Smooth muscle cell (in vitro differentiated cells): ENCODE results near the gene TFDP1. TPM values are rescaled to one million over a fixed set of nuclear protein-coding genes. Genes with fewer than 3 reads are reported as not detected.

ENCODE experiments used
- DNase-seq: peaks from one replicate; lab custom pipeline; 2025; ENCODE audit not compliant: unreplicated experiment; lab: John Stamatoyannopoulos, UW
- H2AFZ ChIP-seq: fragments of 200-600 bp; sonication (generic); 2 replicates; pipeline ENCODE4 v1.6.0; 2016; ENCODE audit warnings: antibody characterized with exemption, low read depth, mild to moderate bottlenecking
- H3F3A ChIP-seq: fragments of 200-600 bp; sonication (generic); 2 replicates; pipeline ENCODE4 v1.6.0; 2017; ENCODE audit warnings: antibody characterized with exemption, low read depth
- H3K27ac ChIP-seq: fragments of 200-600 bp; sonication (generic); 2 replicates; pipeline ENCODE4 v1.5.1; 2016; ENCODE audit warnings: low read depth, mild to moderate bottlenecking
- H3K27me3 ChIP-seq: fragments of 200-600 bp; sonication (generic); 2 replicates; pipeline ENCODE4 v1.6.1; 2016; ENCODE audit warnings: low read depth, mild to moderate bottlenecking
- H3K36me3 ChIP-seq: fragments of 200-600 bp; sonication (generic); 2 replicates; pipeline ENCODE4 v1.5.1; 2016; ENCODE audit warnings: low read depth
- H3K4me1 ChIP-seq: fragments of 200-600 bp; sonication (generic); 2 replicates; pipeline ENCODE4 v1.5.1; 2016; ENCODE audit warnings: low read depth
- H3K4me2 ChIP-seq: fragments of 200-600 bp; sonication (generic); 2 replicates; pipeline ENCODE4 v1.6.0; 2016; ENCODE audit warnings: mild to moderate bottlenecking
- H3K4me3 ChIP-seq: fragments of 200-600 bp; sonication (generic); 2 replicates; pipeline ENCODE4 v1.5.1; 2016; ENCODE audit warnings: mild to moderate bottlenecking
- H3K79me2 ChIP-seq: fragments of 200-600 bp; sonication (generic); 2 replicates; pipeline ENCODE4 v1.6.0; 2016; ENCODE audit warnings: low read depth, mild to moderate bottlenecking
- H3K9ac ChIP-seq: fragments of 200-600 bp; sonication (generic); 2 replicates; pipeline ENCODE4 v1.6.0; 2016; ENCODE audit warnings: low read depth
- H3K9me3 ChIP-seq: fragments of 200-600 bp; sonication (generic); replicated peaks from 2 replicates; pipeline ENCODE4 v1.5.1; 2016; ENCODE audit warnings: low read depth
- H4K20me1 ChIP-seq: fragments of 200-600 bp; sonication (generic); 2 replicates; pipeline ENCODE4 v1.6.0; 2016; ENCODE audit warnings: low read depth
- WGBS: methylation state at CpG from one replicate; pipeline ENCODE4 v1.1.7; 2016; ENCODE audit warnings: low lambda C conversion rate; 5-methylcytosine and 5-hydroxymethylcytosine counted together
- polyA plus RNA-seq: library from polyadenylated mRNA; unstranded; fragments of >200 nt; fragmentation: Nextera tagmentation; extraction: Ambion mirVana; gene quantifications from 2 replicates; pipeline ENCODE4 v1.2.1, GENCODE V29; 2016
- total RNA-seq: library from RNA; depleted of rRNA; stranded (reverse); fragments of >200 nt; gene quantifications from 2 replicates; pipeline ENCODE4 v1.2.3, GENCODE V29; 2014
- TF ChIP-seq, protein P1 (sequence below): fragments of 200-600 bp; sonication (generic); IDR thresholded peaks from 2 replicates; pipeline ENCODE4 v1.5.1; 2017; ENCODE audit warnings: borderline replicate concordance, mild to moderate bottlenecking, antibody characterized with exemption; ENCODE audit not compliant: insufficient read depth, poor library complexity, severe bottlenecking

Gene TFDP1
- total and polyA plus RNA-seq, 2 experiments from 2014 or later, result 52.8 to 53.6 TPM

DNA sequence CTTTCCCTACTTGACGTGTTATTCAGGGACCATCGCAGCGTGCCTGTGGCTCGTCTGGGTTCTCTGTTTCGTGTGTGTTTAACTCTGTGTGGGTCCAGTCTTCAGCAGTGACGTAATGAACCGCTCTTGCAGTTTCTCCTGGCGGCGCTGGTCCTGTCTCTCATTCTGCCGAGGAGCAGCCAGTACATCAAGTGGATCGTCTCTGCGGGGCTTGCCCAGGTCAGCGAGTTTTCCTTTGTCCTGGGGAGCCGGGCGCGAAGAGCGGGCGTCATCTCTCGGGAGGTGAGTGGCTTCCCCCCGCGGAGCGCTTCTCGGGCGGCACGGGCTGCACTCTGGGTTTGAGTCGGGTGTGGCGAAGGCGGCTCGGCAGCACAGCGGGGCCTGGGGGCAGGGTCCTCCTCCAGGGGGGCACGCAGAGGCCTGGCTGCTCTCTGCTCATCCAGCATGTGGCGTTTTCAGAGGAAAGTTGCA, 36.3 kb upstream of the TFDP1 start:
- Histone ChIP-seq H3K36me3 (no peaks in the 10 kb centered on the region), H3K79me2 (peaks cover 14% of the 10 kb centered on the region), H3F3A (no peaks in the 10 kb centered on the region), H3K9me3 (no peaks in the 10 kb centered on the region), H3K27ac (no peak overlapping the region), H3K27me3 (no peaks in the 10 kb centered on the region), H3K9ac (no peak overlapping the region), H3K4me2 (no peak overlapping the region), H2AFZ (no peak overlapping the region), H3K4me1 (no peaks in the 10 kb centered on the region), H4K20me1 (peaks cover 72% of the 10 kb centered on the region), H3K4me3 (no peak overlapping the region)
- TF ChIP-seq, protein P1, sequence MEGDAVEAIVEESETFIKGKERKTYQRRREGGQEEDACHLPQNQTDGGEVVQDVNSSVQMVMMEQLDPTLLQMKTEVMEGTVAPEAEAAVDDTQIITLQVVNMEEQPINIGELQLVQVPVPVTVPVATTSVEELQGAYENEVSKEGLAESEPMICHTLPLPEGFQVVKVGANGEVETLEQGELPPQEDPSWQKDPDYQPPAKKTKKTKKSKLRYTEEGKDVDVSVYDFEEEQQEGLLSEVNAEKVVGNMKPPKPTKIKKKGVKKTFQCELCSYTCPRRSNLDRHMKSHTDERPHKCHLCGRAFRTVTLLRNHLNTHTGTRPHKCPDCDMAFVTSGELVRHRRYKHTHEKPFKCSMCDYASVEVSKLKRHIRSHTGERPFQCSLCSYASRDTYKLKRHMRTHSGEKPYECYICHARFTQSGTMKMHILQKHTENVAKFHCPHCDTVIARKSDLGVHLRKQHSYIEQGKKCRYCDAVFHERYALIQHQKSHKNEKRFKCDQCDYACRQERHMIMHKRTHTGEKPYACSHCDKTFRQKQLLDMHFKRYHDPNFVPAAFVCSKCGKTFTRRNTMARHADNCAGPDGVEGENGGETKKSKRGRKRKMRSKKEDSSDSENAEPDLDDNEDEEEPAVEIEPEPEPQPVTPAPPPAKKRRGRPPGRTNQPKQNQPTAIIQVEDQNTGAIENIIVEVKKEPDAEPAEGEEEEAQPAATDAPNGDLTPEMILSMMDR, result no peak
- 97% methylated on average over 32 of the region's 32 CpGs for WGBS
- DNase-seq, result no peak

DNA sequence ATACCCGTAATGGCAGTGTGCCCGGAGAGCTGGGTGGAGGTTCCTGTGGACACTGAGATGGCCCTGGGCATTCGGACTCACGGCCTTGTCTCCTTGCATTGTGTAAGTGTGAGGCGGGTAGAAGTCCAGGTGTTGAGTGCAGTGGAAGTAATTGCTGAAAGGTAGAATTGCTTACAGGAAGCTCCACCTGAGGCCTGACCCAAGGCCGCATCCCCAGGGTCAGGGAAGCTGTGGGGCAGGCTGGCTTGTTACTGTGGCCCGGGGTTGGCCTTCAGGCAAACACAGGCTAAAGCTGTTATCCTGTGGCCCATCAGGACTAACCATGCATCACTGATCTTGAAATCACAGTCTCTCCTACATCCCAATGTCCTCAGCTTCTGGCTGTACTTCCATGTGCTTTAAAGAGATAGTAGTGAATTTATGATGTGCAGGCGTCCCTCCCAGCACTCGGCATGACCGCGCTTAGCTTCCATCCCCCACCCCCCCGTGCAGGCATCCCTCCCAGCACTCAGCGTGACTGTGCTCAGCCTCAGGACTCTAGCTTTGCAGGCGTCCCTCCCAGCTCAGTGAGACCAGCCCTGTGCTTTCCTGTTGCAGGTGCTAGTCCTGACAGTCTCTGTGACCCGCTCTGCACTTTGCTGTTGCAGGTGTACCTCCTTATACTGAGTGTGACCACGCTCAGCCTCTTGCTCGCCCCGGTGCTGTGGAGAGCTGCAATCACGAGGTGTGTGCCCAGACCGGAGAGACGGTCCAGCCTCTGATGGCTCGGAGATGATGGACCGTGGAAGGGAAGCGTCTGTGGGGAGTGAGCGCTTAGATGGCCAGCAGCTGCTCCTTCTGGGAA, 35.6 kb upstream of the TFDP1 start:
- TF ChIP-seq, protein P1, result no peak
- Histone ChIP-seq H3K27me3 (no peaks in the 10 kb centered on the region), H3K79me2 (peaks cover 14% of the 10 kb centered on the region), H3K4me3 (no peak overlapping the region), H3F3A (no peaks in the 10 kb centered on the region), H3K4me2 (no peak overlapping the region), H3K4me1 (no peaks in the 10 kb centered on the region), H4K20me1 (peaks cover 66% of the 10 kb centered on the region), H3K9me3 (no peaks in the 10 kb centered on the region), H3K9ac (no peak overlapping the region), H2AFZ (no peak overlapping the region), H3K36me3 (no peaks in the 10 kb centered on the region), H3K27ac (no peak overlapping the region)
- DNase-seq, result no peak
- WGBS, result 92% methylated on average over 25 of the region's 25 CpGs

DNA sequence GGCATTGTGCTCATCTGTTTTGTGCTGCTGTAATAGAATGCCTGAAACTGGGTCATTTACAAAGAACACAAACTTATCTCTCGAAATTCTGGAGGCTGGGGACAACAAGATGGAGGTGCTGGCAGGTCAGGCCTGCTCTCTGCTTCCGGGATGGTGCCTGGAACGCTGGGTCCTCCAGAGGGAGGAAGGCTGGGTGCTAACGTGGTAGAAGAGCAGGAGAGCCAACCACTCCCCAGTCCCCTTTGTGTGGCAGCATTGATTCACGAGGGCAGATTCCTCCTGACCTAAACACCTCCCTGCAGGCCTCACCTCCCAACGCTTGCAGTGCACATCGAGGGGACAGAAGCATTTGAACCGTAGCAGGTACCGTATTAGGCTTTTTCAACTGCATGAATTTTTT, 34.1 kb upstream of the TFDP1 start:
- Histone ChIP-seq H2AFZ (no peak overlapping the region), H3K9ac (no peak overlapping the region), H3K36me3 (no peaks in the 10 kb centered on the region), H3K27ac (no peak overlapping the region), H3K4me3 (no peak overlapping the region), H3K9me3 (no peaks in the 10 kb centered on the region), H3K4me1 (no peaks in the 10 kb centered on the region), H3K79me2 (peaks cover 3% of the 10 kb centered on the region), H4K20me1 (peaks cover 51% of the 10 kb centered on the region), H3K27me3 (no peaks in the 10 kb centered on the region), H3F3A (no peaks in the 10 kb centered on the region), H3K4me2 (no peak overlapping the region)
- 90% methylated on average over 9 of the region's 9 CpGs for WGBS
- TF ChIP-seq, protein P1, result no peak
- DNase-seq, result no peak
